SH-SY5Y (cell line): ENCODE measurements around the gene VASP.

Experiments used
- GATA2 ChIP-seq: IDR thresholded peaks from 2 replicates; pipeline ENCODE4 v1.6.1; 2011; ENCODE audit warnings: mild to moderate bottlenecking, low read depth, low read length
- GATA3 ChIP-seq: IDR thresholded peaks from 2 replicates; pipeline ENCODE4 v1.6.1; 2011; ENCODE audit warnings: low read depth, mild to moderate bottlenecking, low read length, moderate library complexity

DNA sequence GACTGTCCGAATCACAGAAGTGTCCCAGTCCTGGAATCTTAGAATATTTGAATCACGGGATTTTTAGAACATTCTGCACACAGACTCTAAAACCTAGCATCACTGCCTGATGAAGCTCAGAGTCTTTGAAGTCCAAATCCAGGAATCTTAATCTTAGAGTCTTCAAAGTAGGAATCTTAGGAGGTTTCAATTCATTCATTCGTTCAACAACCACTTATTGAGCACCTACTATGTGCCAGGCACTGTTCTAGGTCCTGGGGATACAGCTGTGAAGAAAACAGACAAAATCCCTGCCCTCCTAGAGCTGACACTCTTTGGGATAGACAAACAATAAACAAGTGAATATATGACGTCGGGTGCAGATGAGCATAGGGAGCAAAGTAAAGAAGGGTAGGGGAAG is 12.1 kb upstream of the VASP start:
- TF ChIP-seq GATA3 (no peak), GATA2 (no peak)
